NCI-H774 (cell line): ENCODE results near the gene FGFR4.
A peak's percentile ranks its signal among the peaks of the same experiment; 100 is the strongest.

ENCODE experiments used
- DNase-seq: peaks from one replicate; lab custom pipeline; 2025; lab: John Stamatoyannopoulos, UW

Gene FGFR4

DNA sequence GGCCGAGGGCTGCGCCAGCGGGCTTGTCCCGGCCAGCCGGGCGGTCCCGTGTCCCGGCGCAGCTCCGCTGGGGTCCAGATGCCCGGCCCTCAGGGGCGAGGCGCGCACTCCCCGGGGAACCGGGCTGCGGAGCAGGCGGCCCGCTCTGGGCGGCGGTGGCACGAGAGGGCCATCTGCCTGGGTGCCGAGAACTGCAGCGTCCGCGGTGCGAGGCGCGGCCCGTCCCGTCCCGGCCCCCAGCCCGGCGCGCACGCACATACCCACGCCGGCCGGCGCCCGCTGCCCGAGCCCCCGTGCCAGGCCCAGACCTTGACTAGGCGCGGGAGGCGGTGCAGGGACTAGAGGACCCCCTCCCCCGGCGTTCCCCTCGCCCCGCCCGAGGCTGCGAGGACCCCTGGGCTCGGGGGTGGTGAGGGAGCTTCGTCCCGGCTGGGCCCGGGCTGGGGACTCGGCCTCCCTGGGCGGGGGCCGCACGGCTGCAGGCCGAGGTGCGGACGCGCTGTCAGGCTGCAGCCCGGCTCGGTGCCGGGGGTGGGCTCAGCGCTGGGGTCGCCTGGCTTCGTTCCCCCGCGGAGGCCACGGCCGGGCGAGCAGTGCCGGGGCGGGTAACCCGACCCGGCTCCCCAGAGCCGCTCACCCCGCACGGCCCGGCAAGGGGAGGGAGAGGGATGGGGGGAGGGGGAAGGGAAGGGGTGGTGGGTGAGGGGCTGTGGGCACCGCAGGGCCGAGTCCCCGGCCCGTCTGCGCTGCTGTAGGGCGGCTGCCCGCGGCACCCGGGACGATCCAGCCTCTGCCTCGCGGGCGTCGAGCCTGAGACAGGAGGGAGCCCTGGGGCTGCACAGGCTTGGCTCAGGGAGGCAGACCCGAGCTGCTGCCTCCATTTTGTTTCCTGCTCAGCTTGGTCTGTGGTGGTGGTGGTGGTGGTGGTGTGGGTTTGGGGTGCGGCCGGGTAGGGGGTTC lies 45.7 kb downstream of the FGFR4 start:
- DNase-seq, result no peak

DNA sequence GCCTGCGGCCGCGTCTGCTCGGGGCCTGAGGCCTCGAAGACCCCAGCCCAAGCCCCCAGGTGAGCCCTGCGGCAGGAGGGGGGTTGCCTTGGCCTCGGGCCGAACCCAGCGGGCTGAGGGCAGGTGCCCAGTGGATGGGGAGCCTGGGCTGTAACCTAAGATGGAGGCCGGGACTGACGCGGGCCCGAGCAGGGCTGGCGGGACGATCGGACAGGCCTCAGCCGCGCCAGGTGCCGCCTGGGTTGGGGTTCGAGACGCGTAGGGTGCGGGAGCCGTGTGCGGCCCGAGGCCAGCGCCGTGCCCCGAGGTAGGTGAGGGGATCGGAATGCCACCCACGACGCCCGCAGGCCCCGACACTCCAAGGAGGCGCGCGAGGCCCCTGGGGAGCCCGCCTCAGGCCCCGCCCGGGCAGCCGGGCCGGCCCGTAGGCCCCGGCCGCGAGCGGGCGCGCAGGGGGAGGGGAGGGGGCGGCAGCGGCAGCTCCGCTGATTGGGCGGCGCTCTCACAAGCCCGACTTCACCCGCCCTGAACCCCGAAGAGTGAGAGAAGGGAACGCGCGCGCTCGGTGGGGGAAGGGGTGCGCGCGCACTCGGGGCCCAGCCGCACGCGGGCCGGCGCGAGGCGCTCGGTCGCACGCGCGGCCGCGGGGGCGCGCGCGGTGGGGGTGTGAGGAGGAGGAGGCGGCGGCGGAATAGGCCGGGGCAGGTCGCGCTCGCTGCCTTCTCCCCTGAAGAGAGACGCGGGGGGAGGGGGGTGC lies 46.6 kb downstream of the FGFR4 start, which contains the start of gene NSD1:
Gene NSD1 (plus strand): TSS at position 678 of the 757 bp plus-strand sequence. CDS start 1,331 bp downstream, outside the sequence.
- peak; percentile 80 for DNase-seq

DNA sequence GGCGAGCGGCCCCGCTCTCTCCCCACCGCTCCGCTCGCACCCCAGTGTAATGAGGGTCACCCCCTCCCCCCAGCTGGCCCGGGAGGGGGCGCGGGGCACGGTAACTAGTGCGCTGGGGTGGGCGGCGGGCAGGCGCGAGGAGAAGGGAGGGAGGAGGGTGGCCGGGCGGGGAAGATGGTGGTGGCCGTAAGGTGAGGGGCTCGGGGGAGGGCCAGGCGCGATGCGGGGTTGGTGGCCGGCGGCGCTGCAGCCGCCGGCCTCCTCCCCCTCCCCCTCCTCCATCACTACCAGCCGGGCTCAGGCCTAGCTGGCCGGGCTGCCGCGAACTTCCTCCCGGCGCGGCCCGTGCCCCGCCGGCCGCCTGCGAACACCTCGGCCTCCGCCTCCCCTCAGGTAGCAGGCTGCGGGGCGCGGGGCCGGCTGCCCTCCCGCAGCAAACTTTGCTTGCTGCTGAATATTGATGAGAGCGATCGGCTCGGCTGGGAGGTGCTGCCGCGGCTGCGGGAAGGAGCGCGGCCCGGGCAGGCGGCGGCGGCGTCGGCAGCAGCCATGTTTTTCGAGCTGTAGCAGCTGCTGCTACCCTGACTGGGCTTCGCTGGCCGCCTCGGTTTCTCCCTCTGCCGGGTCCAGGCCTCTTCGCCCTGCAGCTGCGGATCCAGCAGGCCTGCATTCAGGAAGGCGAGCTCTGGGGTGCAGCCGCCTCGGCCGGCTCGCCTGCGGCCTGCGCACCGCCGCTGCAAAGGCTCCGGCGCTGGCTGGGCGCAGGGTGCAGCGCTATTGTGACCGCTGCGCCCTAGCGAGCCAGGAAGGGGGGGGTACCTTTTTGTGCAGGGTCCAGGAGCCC lies 47.4 kb downstream of the FGFR4 start:
- DNase-seq, result no peak

DNA sequence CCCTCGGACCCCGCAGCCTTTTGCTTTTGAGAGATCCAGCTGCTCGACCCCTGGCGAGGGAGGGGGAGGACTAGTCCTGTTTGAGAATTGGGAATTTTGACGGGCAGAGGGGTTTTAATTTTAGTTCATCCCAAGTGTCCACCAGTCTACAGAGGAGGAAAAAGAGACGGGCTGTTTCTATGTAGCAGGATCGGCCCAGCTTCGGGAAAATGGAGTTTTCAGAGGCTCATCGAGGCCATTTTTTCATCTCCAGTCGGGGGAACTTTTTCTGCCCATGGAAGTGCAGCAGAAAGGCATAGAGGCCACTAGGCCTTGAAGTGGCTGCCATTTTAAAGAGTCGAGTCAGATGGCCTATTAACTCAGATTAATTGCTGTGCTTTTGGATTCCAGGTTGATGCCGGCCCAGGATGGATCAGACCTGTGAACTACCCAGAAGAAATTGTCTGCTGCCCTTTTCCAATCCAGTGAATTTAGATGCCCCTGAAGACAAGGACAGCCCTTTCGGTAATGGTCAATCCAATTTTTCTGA lies 48.0 kb downstream of the FGFR4 start:
- no peak for DNase-seq

DNA sequence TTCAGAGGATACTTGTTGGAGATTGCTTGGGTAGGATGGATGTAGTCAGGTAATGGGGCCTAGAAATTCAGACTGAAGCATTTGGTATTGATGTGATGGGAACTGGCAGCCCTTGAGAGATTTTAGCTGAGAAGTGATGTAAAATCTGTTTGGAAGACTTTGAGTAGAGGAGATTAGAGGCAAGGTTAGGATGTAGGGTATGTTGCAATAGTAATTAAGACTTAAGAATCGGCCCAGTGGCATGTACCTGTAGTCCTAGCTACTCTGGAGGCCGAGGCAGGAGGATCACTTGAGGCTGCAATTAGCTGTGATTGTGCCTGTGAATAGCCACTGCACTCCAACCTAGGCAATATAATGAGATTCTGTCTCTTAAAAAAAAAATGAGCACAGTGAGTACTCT lies 53.6 kb downstream of the FGFR4 start:
- DNase-seq, result no peak

DNA sequence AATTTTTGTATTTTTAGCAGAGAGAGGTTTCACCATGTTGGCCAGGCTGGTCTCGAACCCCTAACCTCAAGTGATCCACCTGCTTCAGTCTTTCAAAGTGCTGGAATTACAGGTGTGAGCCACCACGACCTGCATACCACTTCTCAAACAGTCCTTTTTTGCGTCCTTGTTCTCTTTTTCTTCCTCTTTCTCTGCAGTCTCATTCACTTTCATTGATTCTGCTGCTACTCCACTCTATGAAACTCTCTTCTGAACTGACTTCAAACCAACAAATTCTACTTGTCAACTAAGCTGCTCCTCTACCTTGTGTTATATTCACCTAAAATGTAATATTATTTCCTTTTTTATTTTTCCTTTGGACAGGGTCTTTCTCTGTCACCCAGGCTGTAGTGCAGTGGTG lies 54.8 kb downstream of the FGFR4 start:
- no peak for DNase-seq

DNA sequence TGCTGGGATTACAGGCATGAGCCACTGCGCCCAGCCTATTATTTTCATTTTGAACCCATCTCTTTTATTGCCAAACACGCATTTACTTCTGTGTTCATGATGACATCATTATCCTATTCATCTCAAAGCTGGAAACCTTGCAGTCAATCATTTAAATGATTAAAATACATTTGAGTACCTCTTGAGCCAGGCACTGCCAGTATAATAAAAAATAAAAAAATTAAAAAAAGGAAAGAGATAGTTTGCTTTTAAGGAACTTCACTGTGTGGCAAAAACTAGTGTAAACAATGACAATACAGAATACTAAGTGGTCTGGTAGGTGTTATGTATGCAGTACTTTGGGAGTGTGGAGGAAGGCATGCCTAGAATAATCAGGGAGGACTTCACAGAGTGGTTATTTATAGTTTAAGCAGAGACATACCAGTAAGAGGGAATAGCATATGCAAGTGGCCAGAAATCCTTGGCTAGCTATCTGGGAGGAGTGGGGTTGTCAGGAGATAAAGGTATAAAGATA lies 55.4 kb downstream of the FGFR4 start:
- DNase-seq, result peak; percentile 22

DNA sequence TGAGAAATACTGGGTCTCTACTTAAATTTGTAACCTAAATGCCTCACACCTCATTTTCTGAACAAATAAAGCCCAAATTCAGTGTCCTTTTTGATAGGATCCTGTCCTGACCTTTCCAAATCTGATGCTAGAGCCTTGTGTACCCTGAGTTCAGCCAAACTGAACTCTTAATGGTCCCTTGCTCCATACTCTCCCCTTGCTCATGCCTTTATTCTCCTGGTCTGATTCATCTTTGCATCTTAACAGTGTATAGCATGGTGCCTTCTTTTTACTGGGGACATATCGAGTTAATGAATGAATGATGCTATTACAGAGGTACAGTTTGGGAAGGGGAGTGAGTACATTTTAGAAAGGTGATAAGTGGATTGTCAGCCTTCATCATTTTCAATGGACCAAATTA lies 56.1 kb downstream of the FGFR4 start:
- no peak for DNase-seq

DNA sequence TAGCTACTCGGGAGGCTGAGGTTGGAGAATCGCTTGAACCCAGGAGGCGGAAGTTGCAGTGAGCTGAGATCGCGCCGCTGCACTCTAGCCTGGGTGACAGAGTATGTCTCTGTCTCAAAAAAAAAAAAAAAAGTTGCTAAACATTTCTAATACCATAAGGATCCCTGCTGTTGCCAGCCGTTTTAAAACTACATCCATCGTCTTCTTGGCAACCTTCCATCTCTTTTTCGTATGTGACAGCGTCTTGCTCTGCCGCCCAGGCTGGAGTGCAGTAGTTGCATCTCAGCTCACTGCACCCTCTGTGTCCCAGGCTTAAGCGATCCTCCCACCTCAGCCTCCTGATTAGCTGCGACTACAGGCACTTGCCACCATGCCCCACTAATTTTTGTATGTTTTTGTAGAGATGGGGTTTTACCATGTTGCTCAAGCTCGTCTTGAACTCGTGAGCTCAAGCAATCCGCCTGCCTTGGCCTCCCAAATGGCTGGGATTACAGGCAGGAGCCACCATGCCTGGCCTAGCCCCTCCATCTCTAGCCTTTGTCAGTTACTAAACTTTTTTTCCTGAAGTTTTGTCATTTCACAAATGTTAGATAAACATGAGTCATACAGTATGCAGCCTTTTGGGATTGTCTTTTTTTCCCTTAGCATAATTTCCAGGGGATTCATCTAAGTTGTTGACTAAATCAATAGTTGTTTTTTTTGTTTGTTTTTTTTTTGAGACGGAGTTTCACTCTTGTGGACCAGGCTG lies 60.4 kb downstream of the FGFR4 start:
- DNase-seq, result no peak
